T-helper 2 cell treated with Interferon-gamma antibody and Interleukin-4, amounts not matched to agents 5 μg/mL and 100 μg/mL, for 36 hours (primary cell): ENCODE data around the gene ANAPC2.

Source experiments
- DNase-seq: peaks from one replicate; pipeline ENCODE4 v3.0.0; 2021; ENCODE audit warnings: low spot score
- H3K27ac Mint-ChIP-seq: one replicate; pipeline ENCODE4 v1.8.0; 2021; ENCODE audit warnings: mild to moderate bottlenecking, mixed read lengths
- H3K27me3 Mint-ChIP-seq: one replicate; pipeline ENCODE4 v1.8.0; 2021; ENCODE audit warnings: low read depth, mixed read lengths
- H3K36me3 Mint-ChIP-seq: one replicate; pipeline ENCODE4 v1.8.0; 2021; ENCODE audit warnings: low read depth, mixed read lengths
- H3K4me1 Mint-ChIP-seq: one replicate; pipeline ENCODE4 v1.8.0; 2021; ENCODE audit warnings: low read depth, mixed read lengths
- H3K4me3 Mint-ChIP-seq: one replicate; pipeline ENCODE4 v1.8.0; 2022; ENCODE audit warnings: mild to moderate bottlenecking, moderate library complexity, mixed read lengths
- H3K9me3 Mint-ChIP-seq: one replicate; pipeline ENCODE4 v1.8.0; 2021; ENCODE audit warnings: mixed read lengths

ANAPC2 gene

DNA sequence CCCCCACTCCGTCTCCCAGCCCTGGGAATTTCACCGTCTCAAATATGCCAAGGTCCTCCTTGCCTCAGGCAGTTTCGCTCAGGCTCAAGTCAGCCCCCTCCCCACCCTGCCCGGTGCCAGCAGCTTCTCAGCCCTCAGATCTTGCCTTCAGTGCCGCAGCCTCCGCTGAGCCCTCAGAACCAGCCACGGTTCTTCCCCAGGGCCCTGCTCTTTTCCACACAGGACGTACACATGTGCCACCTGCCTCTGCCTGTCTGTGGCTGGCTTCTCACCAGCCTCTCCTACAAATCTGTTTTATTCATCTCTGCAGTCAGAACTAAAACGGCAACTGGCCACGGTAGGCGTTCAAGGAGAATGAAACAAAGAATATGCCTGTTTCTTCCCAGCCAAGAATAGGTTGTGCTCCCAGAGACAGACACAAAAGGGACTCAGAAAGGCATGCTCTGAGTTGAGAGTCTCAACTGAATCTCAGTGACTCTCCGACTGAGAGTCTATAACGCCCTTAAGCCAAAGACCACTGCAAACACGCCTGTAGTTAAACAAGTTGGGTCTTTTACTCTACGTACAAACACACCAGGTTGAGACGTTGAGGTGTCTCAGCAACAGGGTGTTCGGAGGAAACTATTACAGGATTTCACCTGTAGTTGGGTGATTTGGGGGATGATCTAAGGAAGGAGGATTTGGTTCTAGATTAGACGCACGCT lies 60.0 kb downstream of the ANAPC2 start:
- no peaks in the 10 kb centered on the region for H3K9me3 Mint-ChIP-seq
- peaks cover 26% of the 10 kb centered on the region for H3K4me1 Mint-ChIP-seq
- peak overlapping the region; percentile 90 for H3K4me3 Mint-ChIP-seq
- peaks cover 5% of the 10 kb centered on the region for H3K27me3 Mint-ChIP-seq
- peaks cover 1% of the 10 kb centered on the region for H3K36me3 Mint-ChIP-seq
- DNase-seq: no peak
- peak overlapping the region; percentile 91 for H3K27ac Mint-ChIP-seq

- H3K36me3 Mint-ChIP-seq: peaks cover 1% of the 10 kb centered on the region
- peaks cover 28% of the 10 kb centered on the region for H3K4me1 Mint-ChIP-seq
- peak overlapping the region; percentile 91 for H3K27ac Mint-ChIP-seq
- H3K4me3 Mint-ChIP-seq: peak overlapping the region; percentile 90
- no peaks in the 10 kb centered on the region for H3K9me3 Mint-ChIP-seq
- DNase-seq: peak; percentile 39
- H3K27me3 Mint-ChIP-seq: peaks cover 3% of the 10 kb centered on the region
Measured at GRCh38 chr9:137127301-137128157, 60.8 kb downstream of the ANAPC2 start.

- Mint-ChIP-seq H3K27ac (peak overlapping the region; percentile 91), H3K4me1 (peaks cover 33% of the 10 kb centered on the region), H3K4me3 (peak overlapping the region; percentile 90), H3K9me3 (no peaks in the 10 kb centered on the region), H3K27me3 (peaks cover 3% of the 10 kb centered on the region), H3K36me3 (peaks cover 1% of the 10 kb centered on the region)
- DNase-seq: no peak
Measured at GRCh38 chr9:137126786-137127185, 61.6 kb downstream of the ANAPC2 start.
